ENCODE results near the gene SETD2. TPM values are rescaled to one million over a fixed set of nuclear protein-coding genes. Genes with fewer than 3 reads are reported as not detected.

SETD2 gene
- total RNA-seq, 1 experiment from 2014 or later = 38.0 TPM

- TF ChIP-seq, protein P1, sequence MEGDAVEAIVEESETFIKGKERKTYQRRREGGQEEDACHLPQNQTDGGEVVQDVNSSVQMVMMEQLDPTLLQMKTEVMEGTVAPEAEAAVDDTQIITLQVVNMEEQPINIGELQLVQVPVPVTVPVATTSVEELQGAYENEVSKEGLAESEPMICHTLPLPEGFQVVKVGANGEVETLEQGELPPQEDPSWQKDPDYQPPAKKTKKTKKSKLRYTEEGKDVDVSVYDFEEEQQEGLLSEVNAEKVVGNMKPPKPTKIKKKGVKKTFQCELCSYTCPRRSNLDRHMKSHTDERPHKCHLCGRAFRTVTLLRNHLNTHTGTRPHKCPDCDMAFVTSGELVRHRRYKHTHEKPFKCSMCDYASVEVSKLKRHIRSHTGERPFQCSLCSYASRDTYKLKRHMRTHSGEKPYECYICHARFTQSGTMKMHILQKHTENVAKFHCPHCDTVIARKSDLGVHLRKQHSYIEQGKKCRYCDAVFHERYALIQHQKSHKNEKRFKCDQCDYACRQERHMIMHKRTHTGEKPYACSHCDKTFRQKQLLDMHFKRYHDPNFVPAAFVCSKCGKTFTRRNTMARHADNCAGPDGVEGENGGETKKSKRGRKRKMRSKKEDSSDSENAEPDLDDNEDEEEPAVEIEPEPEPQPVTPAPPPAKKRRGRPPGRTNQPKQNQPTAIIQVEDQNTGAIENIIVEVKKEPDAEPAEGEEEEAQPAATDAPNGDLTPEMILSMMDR (IDR thresholded peaks at IDR 0.05; ENCODE audit: unreplicated experiment) = no peak
- intact Hi-C loops (cut with micrococcal nuclease) = no loop called here
- no peak for DNase-seq (ENCODE audit: unreplicated experiment)
- no peaks in the 10 kb centered on the region for H3K27me3 Mint-ChIP-seq (ENCODE audit: insufficient read depth, unreplicated experiment)
- no peak overlapping the region for H3K27ac Mint-ChIP-seq (ENCODE audit: low read depth, unreplicated experiment)
- no peaks in the 10 kb centered on the region for H3K9me3 Mint-ChIP-seq (ENCODE audit: unreplicated experiment)
- peaks cover 42% of the 10 kb centered on the region for H3K36me3 Mint-ChIP-seq (ENCODE audit: insufficient read depth, unreplicated experiment)
- peaks cover 5% of the 10 kb centered on the region for H3K4me1 Mint-ChIP-seq (ENCODE audit: insufficient read depth, unreplicated experiment)
- no peak overlapping the region for H3K4me3 Mint-ChIP-seq (ENCODE audit: unreplicated experiment)
- ChIA-PET POLR2A (interaction anchor here (0.8 kb wide), 1 partner anchor 8 kb away, joined by 4 read pairs; no protein-coding TSS in a partner anchor), CTCF (interaction anchor here (0.6 to 1.3 kb wide), 2 partner anchors 196 to 317 kb away, joined by 3 read pairs; no protein-coding TSS in a partner anchor)
- no TSS peak for BruUV-seq (replicated peaks)
These were observed 109.5 kb downstream of the SETD2 start for GRCh38 chr3:47054412-47054811.

DNA sequence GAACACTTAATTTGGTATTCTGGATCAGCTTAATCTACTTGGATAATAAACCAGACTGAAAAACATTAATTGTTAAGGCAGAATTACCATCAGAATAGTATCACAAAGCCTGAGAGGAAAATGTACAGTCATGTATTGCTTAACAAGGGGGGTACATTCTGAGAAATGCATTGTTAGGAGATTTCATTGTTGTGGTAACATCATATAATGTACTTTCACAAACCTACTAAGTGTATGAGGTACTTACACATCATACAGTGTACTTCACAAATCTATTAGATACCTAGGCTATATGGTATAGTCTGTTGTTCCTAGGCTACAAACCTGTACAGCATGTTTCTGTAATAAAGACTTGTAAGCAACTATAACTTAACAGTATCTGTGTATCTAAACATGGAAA is 116.2 kb downstream of the SETD2 start:
- Mint-ChIP-seq H3K27ac (ENCODE audit: low read depth, unreplicated experiment) (no peak overlapping the region), H3K9me3 (ENCODE audit: unreplicated experiment) (no peaks in the 10 kb centered on the region), H3K4me3 (ENCODE audit: unreplicated experiment) (no peak overlapping the region), H3K27me3 (ENCODE audit: insufficient read depth, unreplicated experiment) (no peaks in the 10 kb centered on the region), H3K36me3 (ENCODE audit: insufficient read depth, unreplicated experiment) (peaks cover 53% of the 10 kb centered on the region), H3K4me1 (ENCODE audit: insufficient read depth, unreplicated experiment) (no peaks in the 10 kb centered on the region)
- no TSS peak for BruUV-seq (replicated peaks)
- CTCF ChIA-PET = interaction anchor here (1.7 kb wide), 1 partner anchor 20 kb away, joined by 4 read pairs; no protein-coding TSS in a partner anchor
- TF ChIP-seq, protein P1 (IDR thresholded peaks at IDR 0.05; ENCODE audit: unreplicated experiment) = no peak
- no peak for DNase-seq (ENCODE audit: unreplicated experiment)
- intact Hi-C loops (cut with micrococcal nuclease) = no loop called here
- POLR2A ChIA-PET = no interaction called here

DNA sequence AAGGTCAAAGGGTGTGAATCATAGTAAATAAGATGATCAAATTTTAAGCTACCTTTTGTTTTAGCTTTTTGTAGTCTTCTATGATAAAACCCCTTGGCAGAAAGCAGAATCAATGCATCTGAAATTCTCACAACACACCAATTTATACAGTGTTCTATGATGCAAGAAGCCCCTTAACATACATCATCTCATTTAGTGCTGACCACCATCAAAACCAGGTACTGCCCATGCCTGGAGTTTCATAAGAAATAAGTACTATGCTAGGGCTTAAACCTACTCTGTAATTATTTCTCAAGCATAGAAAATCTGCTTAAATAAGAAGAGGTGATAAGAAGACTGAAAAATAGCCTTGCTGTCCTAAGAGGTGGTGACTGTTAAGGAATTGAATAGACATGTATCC is 116.8 kb downstream of the SETD2 start:
- Mint-ChIP-seq H3K27ac (ENCODE audit: low read depth, unreplicated experiment) (no peak overlapping the region), H3K4me3 (ENCODE audit: unreplicated experiment) (no peak overlapping the region), H3K9me3 (ENCODE audit: unreplicated experiment) (no peaks in the 10 kb centered on the region), H3K27me3 (ENCODE audit: insufficient read depth, unreplicated experiment) (no peaks in the 10 kb centered on the region), H3K36me3 (ENCODE audit: insufficient read depth, unreplicated experiment) (peaks cover 59% of the 10 kb centered on the region), H3K4me1 (ENCODE audit: insufficient read depth, unreplicated experiment) (no peaks in the 10 kb centered on the region)
- POLR2A ChIA-PET = interaction anchor here (1.0 to 1.2 kb wide), 3 partner anchors 8 to 254 kb away, joined by 3 to 4 read pairs (median 3); no protein-coding TSS in a partner anchor
- intact Hi-C loops (cut with micrococcal nuclease) = no loop called here
- BruUV-seq (replicated peaks) = no TSS peak
- TF ChIP-seq, protein P1 (IDR thresholded peaks at IDR 0.05; ENCODE audit: unreplicated experiment) = no peak
- CTCF ChIA-PET = interaction anchor here (0.8 to 1.7 kb wide), 2 partner anchors 20 to 123 kb away, joined by 4 read pairs; no protein-coding TSS in a partner anchor
- no peak for DNase-seq (ENCODE audit: unreplicated experiment)

DNA sequence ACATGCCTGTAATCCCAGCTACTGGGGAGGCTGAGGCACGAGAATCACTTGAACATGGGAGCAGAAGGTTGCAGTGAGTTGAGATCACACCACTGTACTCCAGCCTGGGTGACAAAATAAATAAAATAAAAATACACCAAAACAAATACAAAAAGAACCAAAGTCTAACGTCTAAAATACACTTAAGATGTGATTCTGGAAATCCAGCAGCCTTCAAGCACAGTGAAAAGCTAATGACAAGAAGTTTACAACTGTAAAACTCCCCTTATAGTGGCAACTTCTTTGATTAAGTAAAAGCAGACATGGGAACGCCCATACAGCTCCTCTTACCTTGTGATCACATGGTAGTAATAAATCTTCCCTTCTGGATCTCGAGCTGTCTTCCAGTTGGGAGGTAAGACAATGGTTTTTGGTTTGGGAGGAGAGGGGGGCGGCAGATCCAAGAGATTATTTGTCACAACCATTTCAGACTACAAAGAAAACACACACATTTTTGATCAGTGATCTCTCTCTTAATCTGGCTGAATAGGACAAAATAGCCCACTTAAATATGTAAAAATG is 121.6 kb downstream of the SETD2 start:
- DNase-seq (ENCODE audit: unreplicated experiment) = no peak
- BruUV-seq (replicated peaks) = no TSS peak
- CTCF ChIA-PET = interaction anchor here (0.6 to 1.4 kb wide), 6 partner anchors 11 to 1937 kb away, joined by 3 to 5 read pairs (median 3); no protein-coding TSS in a partner anchor
- Mint-ChIP-seq H3K36me3 (ENCODE audit: insufficient read depth, unreplicated experiment) (peaks cover 88% of the 10 kb centered on the region), H3K9me3 (ENCODE audit: unreplicated experiment) (no peaks in the 10 kb centered on the region), H3K4me1 (ENCODE audit: insufficient read depth, unreplicated experiment) (no peaks in the 10 kb centered on the region), H3K27me3 (ENCODE audit: insufficient read depth, unreplicated experiment) (no peaks in the 10 kb centered on the region), H3K4me3 (ENCODE audit: unreplicated experiment) (no peak overlapping the region), H3K27ac (ENCODE audit: low read depth, unreplicated experiment) (no peak overlapping the region)
- intact Hi-C loops (cut with micrococcal nuclease) = no loop called here
- TF ChIP-seq, protein P1 (IDR thresholded peaks at IDR 0.05; ENCODE audit: unreplicated experiment) = no peak
- POLR2A ChIA-PET = interaction anchor here (0.6 to 1.2 kb wide), 3 partner anchors 9 to 66 kb away, joined by 3 to 4 read pairs (median 3); partner anchors contain the start of gene CCDC12
